ENCODE results near the gene PODNL1.

GRCh38 chr19:13965377-13965896, 27.2 kb upstream of the PODNL1 start:
- TF ChIP-seq CTCF (IDR thresholded peaks at IDR 0.05) (no peak), POLR2A (IDR thresholded peaks at IDR 0.05) (no peak)

Measured in Peyer's patch (tissue), 4 donors.